Esophagus muscularis mucosa (tissue), 4 donors: ENCODE data around the gene RMI2. TPM values are rescaled to one million over a fixed set of nuclear protein-coding genes. Genes with fewer than 3 reads are reported as not detected.

Experiments used
- DNase-seq: peaks from one replicate; pipeline ENCODE4 v3.0.0-alpha.2; 2017; ENCODE audit errors: extremely low spot score
- H3K27ac ChIP-seq, 4 donors: fragments of 200-600 bp; sonication (generic); replicated peaks in 1 of 4; 1 replicate in 3 of 4; 2 replicates in 1 of 4; pipeline ENCODE4 v1.5.1; 2016 to 2019; ENCODE audit warnings: mild to moderate bottlenecking in 1 of 4
- H3K27me3 ChIP-seq, 4 donors: fragments of 200-600 bp; sonication (generic); one replicate each; pipeline versions ENCODE4 v1.5.1 to v1.6.0; 2016 to 2019
- H3K36me3 ChIP-seq, 4 donors: fragments of 200-600 bp; sonication (generic); one replicate each; pipeline ENCODE4 v1.5.1; 2016 to 2019
- H3K4me1 ChIP-seq, 4 donors: fragments of 200-600 bp; sonication (generic); one replicate each; pipeline ENCODE4 v1.5.1; 2016 to 2019
- H3K4me3 ChIP-seq, 4 donors: fragments of 200-600 bp; sonication (generic); 1 replicate in 2 of 4; 2 replicates in 2 of 4; pipeline ENCODE4 v1.5.1; 2016 to 2019; ENCODE audit warnings: mild to moderate bottlenecking in 4 of 4, moderate library complexity in 1 of 4
- H3K9me3 ChIP-seq, 4 donors: fragments of 200-600 bp; sonication (generic); 1 replicate in 3 of 4; 2 replicates in 1 of 4; pipeline ENCODE4 v1.5.1; 2016 to 2019
- CTCF ChIP-seq, 3 experiments: fragments of 200-600 bp in 2 of 3; fragments of 450-650 bp in 1 of 3; sonication (generic) in 2 of 3; IDR thresholded peaks; one replicate each; pipeline ENCODE4 v1.5.1; 2017 to 2019; ENCODE audit warnings: antibody characterized with exemption in 3 of 3, mild to moderate bottlenecking in 2 of 3, moderate library complexity in 1 of 3
- EP300 ChIP-seq: sonication (generic); formaldehyde crosslinking; IDR thresholded peaks from one replicate; pipeline ENCODE4 v1.6.1; 2017; ENCODE audit warnings: antibody characterized with exemption
- POLR2A ChIP-seq: fragments of 450-650 bp; IDR thresholded peaks from one replicate; pipeline ENCODE4 v1.6.1; 2017; ENCODE audit warnings: antibody characterized with exemption, moderate library complexity, mild to moderate bottlenecking, low read depth
- POLR2AphosphoS5 ChIP-seq, 2 donors: sonication (generic); formaldehyde crosslinking; IDR thresholded peaks; one replicate each; pipeline ENCODE4 v1.6.1; 2017; ENCODE audit warnings: antibody characterized with exemption in 2 of 2
- WGBS: methylation state at CpG from one replicate; pipeline ENCODE4 v1.1.5; 2018; 5-methylcytosine and 5-hydroxymethylcytosine counted together
- intact Hi-C: fragments of 100-400 bp; cut with DNase I; formaldehyde crosslinking; loops from one replicate; pipeline ENCODE4 v1.15.1; 2023
- total RNA-seq, 4 donors: library from RNA; depleted of rRNA; stranded (reverse); fragments of >200 nt; gene quantifications; one replicate each; pipeline versions ENCODE4 v1.1.0 to v1.2.1, GENCODE V29; 2016

Gene RMI2
- total RNA-seq, 4 donors from 2014 or later, result 0.29 to 1.7 (median 0.33) TPM; not detected in 1

DNA sequence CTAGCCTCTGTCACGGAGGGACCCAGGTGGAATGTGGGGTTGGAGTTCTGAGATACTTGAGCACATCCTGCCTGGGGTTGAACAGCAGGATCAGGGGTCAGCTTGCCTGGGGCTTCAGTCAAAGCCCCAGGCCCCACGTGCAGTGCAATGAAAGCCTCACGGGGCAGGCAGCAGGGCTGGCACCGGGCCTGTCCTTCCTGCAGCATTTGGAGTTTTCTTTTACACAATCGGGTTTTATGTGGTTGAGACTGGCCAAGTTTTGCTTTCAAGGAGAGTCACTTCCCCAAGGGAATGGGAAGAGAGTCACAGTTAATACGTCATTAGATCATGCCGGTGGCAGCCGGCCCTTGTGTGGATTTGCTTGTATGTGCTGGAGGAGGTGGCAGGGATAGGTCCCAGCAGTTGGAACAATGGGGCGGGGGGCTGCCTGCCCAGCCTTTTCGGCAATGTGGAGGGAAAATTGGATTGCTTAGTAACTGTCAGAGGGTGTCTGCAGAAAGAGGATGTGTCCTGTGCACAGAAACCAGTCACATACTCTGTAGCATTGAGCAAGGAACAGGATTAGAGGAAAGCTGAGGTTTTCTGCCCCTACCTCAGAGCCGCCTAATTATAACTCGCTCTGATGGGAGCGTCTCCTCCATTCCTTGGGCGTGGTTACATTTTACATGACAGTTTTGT is 4.5 kb downstream of the RMI2 start:
- peak overlapping the region; percentile 42 to 63 (median 48) for H3K27ac ChIP-seq
- intact Hi-C loops, result loop anchor here (5.0 kb wide), 1 partner anchor 92 kb away; the partner anchor contains the start of gene SOCS1
- peaks cover 14 to 38% (median 32%) of the 10 kb centered on the region in 4 donors for H3K4me1 ChIP-seq
- 43% methylated on average over 13 of the region's 14 CpGs for WGBS
- H3K36me3 ChIP-seq, result no peaks in the 10 kb centered on the region
- no peak for DNase-seq
- TF ChIP-seq POLR2AphosphoS5 (IDR thresholded peaks at IDR 0.05), result peak; percentile 26 to 32
- no peak for TF ChIP-seq EP300
- no peak for TF ChIP-seq POLR2A
- TF ChIP-seq CTCF (IDR thresholded peaks at IDR 0.05), result no peak
- no peaks in the 10 kb centered on the region for H3K27me3 ChIP-seq
- no peaks in the 10 kb centered on the region for H3K9me3 ChIP-seq
- H3K4me3 ChIP-seq, result no peak overlapping the region

DNA sequence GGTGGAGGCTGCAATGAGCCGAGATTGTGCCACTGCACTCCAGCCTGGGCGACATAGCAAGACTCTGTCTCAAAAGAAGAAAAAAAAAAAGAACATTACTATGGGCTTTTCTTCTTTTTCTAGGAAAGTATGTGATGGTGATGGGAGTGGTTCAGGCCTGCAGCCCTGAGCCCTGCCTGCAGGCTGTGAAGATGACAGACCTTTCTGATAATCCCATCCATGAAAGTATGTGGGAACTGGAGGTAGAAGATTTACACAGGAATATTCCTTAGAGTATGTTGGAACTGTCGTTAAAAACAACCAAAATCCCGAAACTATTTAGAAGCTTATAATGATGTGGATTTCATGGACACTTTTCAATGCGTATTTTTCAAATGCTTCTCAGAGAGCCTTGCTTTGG is 5.3 kb downstream of the RMI2 start:
- TF ChIP-seq EP300 (no peak), POLR2AphosphoS5 (IDR thresholded peaks at IDR 0.05) (no peak), CTCF (IDR thresholded peaks at IDR 0.05) (no peak), POLR2A (no peak)
- WGBS, result 41% methylated on average over 5 of the region's 5 CpGs
- peaks cover 13 to 41% (median 34%) of the 10 kb centered on the region in 4 donors for H3K4me1 ChIP-seq
- H3K9me3 ChIP-seq, result no peaks in the 10 kb centered on the region
- H3K27ac ChIP-seq, result peak overlapping the region; percentile 40 to 63 (median 42)
- intact Hi-C loops, result no loop called here
- no peak overlapping the region for H3K4me3 ChIP-seq
- no peak for DNase-seq
- no peaks in the 10 kb centered on the region for H3K36me3 ChIP-seq
- H3K27me3 ChIP-seq, result no peaks in the 10 kb centered on the region

GRCh38 chr16:11350921-11351335 is 5.7 kb downstream of the RMI2 start:
- H3K4me1 ChIP-seq, result peaks cover 8 to 38% (median 31%) of the 10 kb centered on the region in 4 donors
- H3K27ac ChIP-seq, result peak overlapping the region; percentile 40 to 63 (median 42)
- H3K9me3 ChIP-seq, result no peaks in the 10 kb centered on the region
- no peak for TF ChIP-seq EP300
- TF ChIP-seq POLR2AphosphoS5 (IDR thresholded peaks at IDR 0.05), result peak in 1 of 2 donors; percentile 38
- H3K27me3 ChIP-seq, result no peaks in the 10 kb centered on the region
- no peaks in the 10 kb centered on the region for H3K36me3 ChIP-seq
- 39% methylated on average over 8 of the region's 8 CpGs for WGBS
- H3K4me3 ChIP-seq, result peak overlapping the region in 1 of 4 donors; percentile 14
- DNase-seq, result no peak
- intact Hi-C loops, result no loop called here

DNA sequence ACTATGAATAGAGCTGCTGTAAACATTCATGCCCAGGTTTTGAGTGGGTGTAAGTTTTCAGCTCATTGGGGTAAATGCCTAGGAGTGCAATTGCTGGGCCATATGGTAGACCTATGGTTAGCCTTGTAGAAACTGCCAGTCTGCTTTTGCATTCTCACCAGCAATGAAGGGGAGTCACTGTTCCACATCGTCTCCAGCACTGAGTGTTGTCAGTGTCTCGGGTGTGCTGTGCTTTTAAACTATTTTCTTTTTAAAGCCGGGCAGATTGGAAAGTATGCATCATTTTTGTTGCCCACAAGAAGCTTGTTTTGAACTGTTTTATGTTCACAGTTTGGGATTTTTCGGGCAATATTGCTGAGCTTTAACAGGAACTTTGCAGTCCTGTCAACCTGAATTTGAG is 7.9 kb downstream of the RMI2 start:
- TF ChIP-seq EP300 (no peak), CTCF (IDR thresholded peaks at IDR 0.05) (no peak), POLR2AphosphoS5 (IDR thresholded peaks at IDR 0.05) (no peak), POLR2A (no peak)
- DNase-seq, result no peak
- Histone ChIP-seq H3K4me1 (peaks cover 25 to 46% (median 43%) of the 10 kb centered on the region in 4 donors), H3K4me3 (no peak overlapping the region), H3K27me3 (no peaks in the 10 kb centered on the region), H3K9me3 (no peaks in the 10 kb centered on the region), H3K27ac (no peak overlapping the region), H3K36me3 (no peaks in the 10 kb centered on the region)
- intact Hi-C loops, result no loop called here
- WGBS, result 73% methylated on average over 4 of the region's 4 CpGs

- Histone ChIP-seq H3K4me3 (no peak overlapping the region), H3K36me3 (no peaks in the 10 kb centered on the region), H3K27ac (no peak overlapping the region), H3K27me3 (no peaks in the 10 kb centered on the region), H3K9me3 (no peaks in the 10 kb centered on the region), H3K4me1 (peaks cover 29 to 48% (median 40%) of the 10 kb centered on the region in 4 donors)
- 83% methylated on average over 5 of the region's 5 CpGs for WGBS
- intact Hi-C loops, result no loop called here
- TF ChIP-seq CTCF (IDR thresholded peaks at IDR 0.05) (no peak), POLR2AphosphoS5 (IDR thresholded peaks at IDR 0.05) (no peak), POLR2A (no peak), EP300 (no peak)
- DNase-seq, result no peak
Observed at GRCh38 chr16:11354407-11354732, 9.1 kb downstream of the RMI2 start.
